Measurements from ENCODE around the gene FBXW7. TPM values are rescaled to one million over a fixed set of nuclear protein-coding genes. Genes with fewer than 3 reads are reported as not detected.

Gene FBXW7
- polyA plus RNA-seq, 1 of the 3 experiments (the other 2 are of a cell fraction), result 7.7 TPM

- POLR2A ChIA-PET, result no interaction called here
- CTCF ChIA-PET, result interaction anchor here (1.0 to 2.6 kb wide), 3 partner anchors 11 to 55 kb away, joined by 3 to 13 read pairs (median 4); no protein-coding TSS in a partner anchor
- no peak for TF ChIP-seq FOXM1 (IDR thresholded peaks at IDR 0.05; ENCODE audit: low read depth)
- TF ChIP-seq FOSL2 (IDR thresholded peaks at IDR 0.05; ENCODE audit: borderline replicate concordance, low read depth), result no peak
- no peak for TF ChIP-seq RXRA (IDR thresholded peaks at IDR 0.05; ENCODE audit: borderline replicate concordance, low read depth)
- TF ChIP-seq, protein P1, sequence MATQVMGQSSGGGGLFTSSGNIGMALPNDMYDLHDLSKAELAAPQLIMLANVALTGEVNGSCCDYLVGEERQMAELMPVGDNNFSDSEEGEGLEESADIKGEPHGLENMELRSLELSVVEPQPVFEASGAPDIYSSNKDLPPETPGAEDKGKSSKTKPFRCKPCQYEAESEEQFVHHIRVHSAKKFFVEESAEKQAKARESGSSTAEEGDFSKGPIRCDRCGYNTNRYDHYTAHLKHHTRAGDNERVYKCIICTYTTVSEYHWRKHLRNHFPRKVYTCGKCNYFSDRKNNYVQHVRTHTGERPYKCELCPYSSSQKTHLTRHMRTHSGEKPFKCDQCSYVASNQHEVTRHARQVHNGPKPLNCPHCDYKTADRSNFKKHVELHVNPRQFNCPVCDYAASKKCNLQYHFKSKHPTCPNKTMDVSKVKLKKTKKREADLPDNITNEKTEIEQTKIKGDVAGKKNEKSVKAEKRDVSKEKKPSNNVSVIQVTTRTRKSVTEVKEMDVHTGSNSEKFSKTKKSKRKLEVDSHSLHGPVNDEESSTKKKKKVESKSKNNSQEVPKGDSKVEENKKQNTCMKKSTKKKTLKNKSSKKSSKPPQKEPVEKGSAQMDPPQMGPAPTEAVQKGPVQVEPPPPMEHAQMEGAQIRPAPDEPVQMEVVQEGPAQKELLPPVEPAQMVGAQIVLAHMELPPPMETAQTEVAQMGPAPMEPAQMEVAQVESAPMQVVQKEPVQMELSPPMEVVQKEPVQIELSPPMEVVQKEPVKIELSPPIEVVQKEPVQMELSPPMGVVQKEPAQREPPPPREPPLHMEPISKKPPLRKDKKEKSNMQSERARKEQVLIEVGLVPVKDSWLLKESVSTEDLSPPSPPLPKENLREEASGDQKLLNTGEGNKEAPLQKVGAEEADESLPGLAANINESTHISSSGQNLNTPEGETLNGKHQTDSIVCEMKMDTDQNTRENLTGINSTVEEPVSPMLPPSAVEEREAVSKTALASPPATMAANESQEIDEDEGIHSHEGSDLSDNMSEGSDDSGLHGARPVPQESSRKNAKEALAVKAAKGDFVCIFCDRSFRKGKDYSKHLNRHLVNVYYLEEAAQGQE (IDR thresholded peaks at IDR 0.05; ENCODE audit: low read depth, low read length), result no peak
- no peak for TF ChIP-seq YY1 (IDR thresholded peaks at IDR 0.05; ENCODE audit: low read depth)
- TF ChIP-seq EZH2phosphoT487 (IDR thresholded peaks at IDR 0.05; ENCODE audit: borderline replicate concordance, low read depth), result no peak
- TF ChIP-seq IRF3 (IDR thresholded peaks at IDR 0.05; ENCODE audit: low read depth, low read length), result no peak
- TF ChIP-seq RFX5 (IDR thresholded peaks at IDR 0.05; ENCODE audit: low read length), result no peak
- TF ChIP-seq EP300 (IDR thresholded peaks at IDR 0.05; ENCODE audit: borderline replicate concordance in 1 of 2, low read depth in 1 of 2, low read length in 1 of 2), result no peak
- TF ChIP-seq TEAD4 (IDR thresholded peaks at IDR 0.05; ENCODE audit: borderline replicate concordance, insufficient read depth), result no peak
- TF ChIP-seq RCOR1 (IDR thresholded peaks at IDR 0.05; ENCODE audit: low read length), result no peak
- TF ChIP-seq, protein P2, sequence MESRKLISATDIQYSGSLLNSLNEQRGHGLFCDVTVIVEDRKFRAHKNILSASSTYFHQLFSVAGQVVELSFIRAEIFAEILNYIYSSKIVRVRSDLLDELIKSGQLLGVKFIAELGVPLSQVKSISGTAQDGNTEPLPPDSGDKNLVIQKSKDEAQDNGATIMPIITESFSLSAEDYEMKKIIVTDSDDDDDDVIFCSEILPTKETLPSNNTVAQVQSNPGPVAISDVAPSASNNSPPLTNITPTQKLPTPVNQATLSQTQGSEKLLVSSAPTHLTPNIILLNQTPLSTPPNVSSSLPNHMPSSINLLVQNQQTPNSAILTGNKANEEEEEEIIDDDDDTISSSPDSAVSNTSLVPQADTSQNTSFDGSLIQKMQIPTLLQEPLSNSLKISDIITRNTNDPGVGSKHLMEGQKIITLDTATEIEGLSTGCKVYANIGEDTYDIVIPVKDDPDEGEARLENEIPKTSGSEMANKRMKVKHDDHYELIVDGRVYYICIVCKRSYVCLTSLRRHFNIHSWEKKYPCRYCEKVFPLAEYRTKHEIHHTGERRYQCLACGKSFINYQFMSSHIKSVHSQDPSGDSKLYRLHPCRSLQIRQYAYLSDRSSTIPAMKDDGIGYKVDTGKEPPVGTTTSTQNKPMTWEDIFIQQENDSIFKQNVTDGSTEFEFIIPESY (IDR thresholded peaks at IDR 0.05; ENCODE audit: borderline replicate concordance, low read depth), result no peak
- no peak for TF ChIP-seq TAF1 (IDR thresholded peaks at IDR 0.05; ENCODE audit: borderline replicate concordance, low read depth, low read length)
- TF ChIP-seq JUND (IDR thresholded peaks at IDR 0.05), result no peak
- TF ChIP-seq NFIC (IDR thresholded peaks at IDR 0.05; ENCODE audit: borderline replicate concordance), result no peak
- TF ChIP-seq MAX (IDR thresholded peaks at IDR 0.05; ENCODE audit: low read depth), result no peak
- TF ChIP-seq, protein P3, sequence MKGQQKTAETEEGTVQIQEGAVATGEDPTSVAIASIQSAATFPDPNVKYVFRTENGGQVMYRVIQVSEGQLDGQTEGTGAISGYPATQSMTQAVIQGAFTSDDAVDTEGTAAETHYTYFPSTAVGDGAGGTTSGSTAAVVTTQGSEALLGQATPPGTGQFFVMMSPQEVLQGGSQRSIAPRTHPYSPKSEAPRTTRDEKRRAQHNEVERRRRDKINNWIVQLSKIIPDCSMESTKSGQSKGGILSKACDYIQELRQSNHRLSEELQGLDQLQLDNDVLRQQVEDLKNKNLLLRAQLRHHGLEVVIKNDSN (IDR thresholded peaks at IDR 0.05; ENCODE audit: borderline replicate concordance, low read depth), result no peak
- 91% methylated on average over 3 of the region's 3 CpGs for WGBS (ENCODE audit: low lambda C conversion rate)
- 0 out of 2 replicates have a peak, but pooled peaks cover 6% of the 10 kb centered on the region for H4K20me1 ChIP-seq (ENCODE audit: insufficient read depth)
- no peaks in the 10 kb centered on the region for H3F3A ChIP-seq (replicated peaks; ENCODE audit: insufficient read depth)
- no peaks in the 10 kb centered on the region for H3K9me2 ChIP-seq
- H3K79me2 ChIP-seq (ENCODE audit: insufficient read depth), result peaks cover 36% of the 10 kb centered on the region
- H3K9ac ChIP-seq, result no peak overlapping the region
- no peak overlapping the region for H3K4me3 ChIP-seq (ENCODE audit: low read depth in 2 of 2, low read length in 1 of 2)
- peaks cover 0 to 5% of the 10 kb centered on the region in 2 experiments for H3K36me3 ChIP-seq (replicated peaks in 1 of 2; ENCODE audit: control insufficient read depth in 1 of 2, insufficient read depth in 2 of 2, low read length in 1 of 2)
- no peak overlapping the region for H2AFZ ChIP-seq (ENCODE audit: low read depth)
- H3K4me1 ChIP-seq (ENCODE audit: control insufficient read depth in 1 of 2, insufficient read depth in 2 of 2, low read depth in 1 of 2, low read length in 1 of 2), result no peaks in the 10 kb centered on the region; a peak in 1 of 4 replicates
- no peak overlapping the region for H3K27ac ChIP-seq (ENCODE audit: low read depth in 2 of 2, low read length in 1 of 2)
- H3K9me3 ChIP-seq, result no peaks in the 10 kb centered on the region
- H3K4me2 ChIP-seq, result no peak overlapping the region
- no peaks in the 10 kb centered on the region for H3K27me3 ChIP-seq (ENCODE audit: insufficient read depth)
- no peak for DNase-seq
Observed at GRCh38 chr4:152443859-152444258, 92.0 kb downstream of the FBXW7 start.
